ENCODE measurements around the gene DGKB.

Gene DGKB

DNA sequence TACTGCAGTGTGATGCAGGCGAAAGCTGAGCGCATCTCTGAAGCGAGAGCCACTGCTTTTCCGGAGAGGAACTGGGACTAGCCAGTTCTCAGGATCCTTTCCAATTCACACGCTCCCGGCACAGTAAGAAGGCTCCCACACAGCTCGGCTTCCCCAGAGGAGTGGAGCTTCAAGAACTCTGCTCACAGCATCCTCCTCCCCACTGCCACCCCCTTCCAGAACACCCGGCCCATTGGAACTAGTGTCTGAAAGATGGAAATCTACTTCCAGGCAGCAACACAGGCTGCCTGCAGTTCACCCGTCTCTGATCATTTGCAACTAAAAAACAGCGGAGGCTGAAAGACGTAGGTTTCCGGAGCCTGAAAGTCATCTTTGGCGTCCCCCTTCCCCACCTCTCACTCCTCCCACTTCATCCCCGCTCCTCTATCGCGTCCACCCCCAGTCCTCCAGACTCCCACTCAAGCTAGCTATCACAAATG, at the start of gene DGKB:
DGKB (minus strand) TSS at position 163 of the 479 bp plus-strand sequence.
- DNase-seq (ENCODE audit: low read depth), result no peak

DNA sequence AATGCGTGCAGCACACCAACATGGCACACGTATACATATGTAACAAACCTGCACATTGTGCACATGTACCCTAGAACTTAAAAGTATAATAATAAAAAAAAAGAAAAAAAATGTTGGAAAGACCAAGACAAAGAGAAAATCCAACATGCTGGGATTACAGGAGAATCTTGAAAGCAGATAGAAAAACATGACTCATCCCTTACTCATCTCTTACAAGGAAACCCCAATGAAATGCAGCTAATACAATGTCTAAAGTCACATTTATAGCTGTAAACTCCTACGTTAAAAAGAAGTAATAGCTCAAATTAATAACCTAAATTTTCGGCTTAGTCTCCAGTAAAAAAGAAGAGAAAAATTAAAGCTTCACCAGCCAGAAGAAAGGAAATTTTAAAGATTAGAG, 47.5 kb upstream of the DGKB start:
- DNase-seq (ENCODE audit: low read depth), result no peak

DNA sequence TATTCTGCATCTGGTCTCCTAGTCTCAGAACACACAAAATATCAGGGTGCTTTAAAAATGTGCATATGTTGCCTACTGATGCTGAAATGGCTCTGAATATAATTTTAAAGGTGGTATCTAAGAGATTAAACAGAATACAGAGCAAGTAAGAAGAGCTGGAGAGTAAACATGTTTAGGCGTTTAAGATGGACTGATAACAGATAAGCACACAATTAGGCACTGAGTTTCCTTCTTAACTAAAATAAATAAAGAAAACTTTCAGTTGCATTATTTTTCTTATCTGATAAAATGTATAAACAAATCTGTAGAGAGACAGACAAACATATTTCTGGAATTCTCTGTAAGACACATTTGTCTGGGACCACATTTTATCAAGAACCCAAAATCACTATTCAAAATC, 35.6 kb upstream of the DGKB start:
- DNase-seq (ENCODE audit: low read depth), result no peak

DNA sequence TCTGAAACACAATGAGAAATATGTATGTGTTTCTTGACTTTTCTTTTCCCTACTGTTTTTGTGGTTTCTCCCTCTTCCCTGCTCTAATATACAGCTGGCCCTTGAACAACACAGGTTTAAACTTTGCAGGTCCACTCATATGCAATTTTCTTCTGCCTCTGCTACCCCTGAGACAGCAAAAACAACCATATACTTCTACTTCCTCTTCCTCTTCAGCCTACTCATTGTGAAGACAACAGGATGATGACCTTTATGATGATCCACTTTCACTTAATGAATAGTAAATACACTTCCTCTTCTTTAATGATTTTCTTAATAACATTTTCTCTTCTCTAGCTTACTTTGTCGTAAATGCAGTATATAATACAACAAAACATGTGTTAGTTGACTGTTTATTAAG, 35.0 kb upstream of the DGKB start:
- no peak for DNase-seq (ENCODE audit: low read depth)

DNA sequence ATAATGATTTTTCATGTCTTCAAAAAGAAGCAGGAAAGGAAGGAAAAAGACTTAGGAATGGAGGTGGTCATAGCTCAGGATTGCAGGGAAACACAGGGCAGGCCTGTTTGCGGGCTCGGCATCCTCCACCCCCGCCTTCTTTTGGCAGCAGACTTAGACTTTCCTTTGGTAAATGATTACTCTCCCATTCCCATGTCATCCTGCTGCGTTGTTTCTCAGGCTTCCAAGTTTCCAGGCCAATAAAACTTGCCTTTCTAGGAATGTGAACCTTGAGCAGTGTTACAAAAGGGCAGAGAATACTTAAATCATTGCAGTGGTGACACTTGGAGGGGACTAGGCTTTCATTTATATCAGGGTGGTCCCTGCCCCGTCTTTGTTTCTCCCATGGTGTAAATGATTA, 34.0 kb upstream of the DGKB start:
- no peak for DNase-seq (ENCODE audit: low read depth)

DNA sequence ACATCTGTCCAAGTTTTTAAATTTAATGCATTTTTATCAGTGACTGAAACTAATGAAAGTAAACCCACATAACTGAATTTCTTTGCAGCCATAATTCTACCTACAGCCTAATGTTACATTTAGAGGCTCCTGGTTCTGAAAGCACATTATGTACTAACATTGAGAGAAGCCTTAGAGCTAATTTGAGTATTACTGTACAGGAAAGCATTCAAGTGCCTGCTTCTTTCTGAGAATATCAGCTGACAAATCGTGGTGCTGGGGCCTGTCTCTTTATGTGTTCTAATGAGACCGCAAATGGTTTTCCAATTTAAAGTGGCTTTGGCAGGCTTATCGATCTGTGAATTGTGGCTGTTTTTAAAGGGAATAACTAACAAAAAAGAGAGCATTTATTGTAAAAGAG, 32.3 kb upstream of the DGKB start:
- DNase-seq (ENCODE audit: low read depth), result no peak

DNA sequence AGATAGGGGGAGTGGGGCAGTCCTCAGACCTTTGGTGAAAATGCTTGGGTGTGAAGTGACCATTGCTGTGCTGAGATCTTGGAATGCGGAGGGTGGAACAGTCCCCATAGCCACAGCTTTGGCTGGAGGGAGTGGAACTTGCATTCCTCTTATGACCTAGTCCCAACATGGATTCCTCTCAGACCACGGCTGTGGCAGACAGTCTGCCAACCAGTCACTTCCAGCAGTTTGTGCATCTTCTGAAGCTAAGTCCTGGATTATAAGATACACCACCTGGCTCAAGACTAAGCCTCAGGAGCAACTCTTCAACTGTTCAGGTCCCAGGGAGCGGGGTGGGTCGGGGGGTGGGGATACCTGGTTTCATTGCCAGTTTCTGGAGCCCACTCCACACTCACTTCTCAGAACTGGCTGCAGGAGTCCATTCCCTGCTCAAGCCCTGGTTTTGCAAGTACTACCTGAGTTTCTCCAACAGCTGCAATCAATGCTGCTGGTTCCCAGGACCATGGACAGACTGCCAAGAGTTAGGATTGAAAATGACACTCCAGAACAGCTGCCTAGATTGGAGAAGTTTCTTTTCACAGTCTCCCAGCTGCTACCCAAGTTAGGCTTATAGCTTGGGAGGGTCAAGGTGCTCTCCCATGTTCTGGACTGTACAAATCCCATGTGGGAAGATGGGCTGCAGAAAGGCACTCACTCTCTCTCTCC, 29.1 kb upstream of the DGKB start:
- no peak for DNase-seq (ENCODE audit: low read depth)

DNA sequence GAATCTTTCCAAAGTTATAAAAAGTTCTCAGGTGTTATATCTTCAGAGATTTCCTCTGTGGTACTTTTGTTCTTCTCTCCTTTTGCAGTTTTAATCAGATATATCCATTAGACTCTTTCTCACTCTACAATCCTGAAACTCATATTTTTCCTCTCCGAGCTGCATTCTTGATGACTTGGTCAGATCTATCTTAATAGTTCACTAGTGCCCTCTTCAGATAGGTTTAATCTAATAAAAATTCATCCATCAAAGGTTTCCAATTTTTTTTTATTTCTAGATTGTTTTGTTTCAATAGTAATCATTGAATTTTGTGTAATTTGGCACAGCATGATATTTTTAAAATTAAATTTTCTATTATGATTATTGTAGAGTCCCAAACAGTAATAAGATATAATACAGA, 21.8 kb upstream of the DGKB start:
- DNase-seq (ENCODE audit: low read depth), result no peak

DNA sequence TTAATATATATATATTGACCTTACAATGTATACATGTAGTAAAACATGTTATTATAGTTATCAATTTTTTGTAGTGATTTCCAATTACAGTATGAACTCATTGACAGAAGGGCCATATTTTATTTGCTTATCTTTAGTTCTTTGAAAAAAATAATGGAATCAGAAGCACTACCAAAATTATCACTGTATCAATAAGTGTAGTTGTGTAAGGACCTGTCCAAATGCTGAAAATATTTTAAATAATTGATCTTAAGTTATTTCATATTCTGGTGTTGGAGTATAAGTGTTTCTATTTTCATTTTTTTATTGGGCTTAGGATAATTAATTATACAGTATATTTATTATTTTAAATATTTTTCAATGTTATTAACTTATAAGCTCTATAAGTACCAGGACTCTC, 8.5 kb upstream of the DGKB start:
- DNase-seq (ENCODE audit: low read depth), result no peak

DNA sequence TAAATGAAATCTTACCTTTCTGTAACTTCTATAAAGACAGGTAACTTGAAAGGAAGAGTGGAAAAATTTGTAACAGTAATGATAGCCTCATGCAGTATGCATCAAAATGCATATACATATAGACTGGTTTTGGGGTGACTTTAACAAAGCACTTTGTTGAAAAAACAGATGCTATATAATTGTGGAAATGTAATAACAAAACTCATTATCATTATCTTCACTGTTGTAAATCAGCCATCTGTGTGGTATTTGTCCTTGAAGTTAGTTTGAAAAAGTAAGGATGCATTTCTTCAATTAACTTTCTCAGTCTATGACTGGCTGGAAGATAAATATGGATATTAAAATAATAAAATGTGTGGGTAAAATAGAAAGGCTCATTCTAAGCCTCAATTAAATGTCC, 6.1 kb upstream of the DGKB start:
- DNase-seq (ENCODE audit: low read depth), result no peak

DNA sequence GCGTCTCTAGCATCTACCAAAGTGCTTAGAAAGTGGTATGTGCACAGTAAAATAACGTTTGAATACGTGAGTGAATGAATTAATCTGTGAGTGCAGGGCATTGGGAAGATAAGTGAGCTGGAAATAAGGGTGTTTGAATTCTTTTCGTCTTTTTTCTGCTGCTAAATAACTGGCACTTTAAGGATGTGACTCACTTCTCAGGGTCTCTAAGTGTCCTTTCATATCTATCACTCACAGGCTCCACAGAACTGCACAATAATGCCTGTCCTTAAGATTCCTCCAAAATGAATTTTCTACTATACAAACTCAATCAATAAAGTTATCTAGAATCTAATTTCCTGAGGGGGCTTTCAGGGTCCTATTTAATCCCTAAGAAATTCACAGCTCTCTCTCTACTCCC, 3.2 kb upstream of the DGKB start:
- no peak for DNase-seq (ENCODE audit: low read depth)

DNA sequence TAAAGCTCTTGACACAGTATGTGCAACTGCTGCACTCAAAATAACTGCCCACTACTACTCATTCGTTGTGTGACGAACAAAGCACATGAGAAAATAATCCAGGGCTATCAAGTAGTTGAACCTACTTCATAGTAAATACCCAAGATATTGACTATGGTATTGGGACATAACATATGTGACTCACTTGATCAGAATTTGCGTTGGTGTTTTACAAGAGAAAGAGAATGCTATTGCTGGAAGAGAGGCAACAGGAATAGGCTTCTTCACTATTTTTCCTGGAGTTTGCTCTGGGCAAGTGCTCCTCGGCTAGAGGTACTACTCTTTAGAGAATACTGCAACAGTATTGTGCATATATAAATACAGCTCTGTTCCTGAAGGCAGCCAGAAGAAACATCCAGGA, 2.5 kb downstream of the DGKB start:
- no peak for DNase-seq (ENCODE audit: low read depth)

DNA sequence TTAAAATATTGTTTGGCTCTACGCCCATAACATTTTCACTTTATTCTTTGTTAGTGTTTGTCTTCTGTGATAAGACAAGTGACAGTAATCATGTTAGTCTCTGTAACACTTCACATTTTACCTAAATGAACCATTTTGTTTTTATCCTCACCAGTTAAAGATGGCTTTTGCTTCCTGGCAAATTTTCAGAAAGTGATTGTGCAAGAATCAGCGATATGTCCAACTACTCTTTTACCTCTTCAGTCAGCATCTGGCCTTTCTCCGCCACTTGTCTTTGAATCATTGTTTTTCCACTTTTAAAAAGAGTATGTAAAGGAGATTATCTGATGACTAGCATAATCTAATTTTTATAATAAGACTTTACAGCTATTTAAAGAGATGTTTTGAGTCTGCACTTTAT, 3.5 kb downstream of the DGKB start:
- DNase-seq (ENCODE audit: low read depth), result no peak

DNA sequence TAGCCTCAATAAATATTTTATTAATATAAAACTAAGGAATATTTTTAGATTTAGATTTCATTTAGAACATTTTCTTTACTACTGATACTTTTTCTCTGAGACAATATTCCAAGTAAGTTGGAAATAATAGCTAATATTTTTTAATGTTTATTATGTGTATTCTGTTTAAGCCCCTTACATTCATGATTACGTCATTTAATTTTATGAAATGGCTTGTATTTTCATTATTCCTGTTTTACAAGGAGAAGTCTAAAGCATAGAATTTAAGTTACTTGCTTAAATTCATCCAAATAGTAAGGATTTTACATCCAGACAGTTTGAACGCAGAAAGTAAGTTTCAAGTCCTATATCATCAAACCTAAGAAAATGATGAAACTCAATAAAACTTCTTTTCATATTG, 6.1 kb downstream of the DGKB start:
- DNase-seq (ENCODE audit: low read depth), result no peak

DNA sequence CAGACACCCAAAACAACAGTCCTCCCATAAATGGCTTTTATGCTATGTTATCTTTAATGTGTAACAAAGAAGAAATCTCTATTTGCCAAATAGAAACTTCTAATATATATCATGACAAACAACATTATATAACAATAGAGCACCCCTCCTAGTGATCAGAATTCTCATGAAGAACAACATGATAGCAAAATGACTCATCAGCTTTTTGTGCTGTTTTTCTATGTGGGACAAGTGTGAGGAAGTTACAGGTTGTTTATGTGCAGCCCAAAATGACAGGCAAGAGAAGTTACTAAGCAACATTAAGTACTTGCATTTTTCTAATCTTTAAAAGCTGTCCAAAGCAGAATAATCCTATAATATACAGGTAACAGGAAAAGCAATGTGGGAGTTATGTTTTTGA, 7.7 kb downstream of the DGKB start:
- DNase-seq (ENCODE audit: low read depth), result no peak

DNA sequence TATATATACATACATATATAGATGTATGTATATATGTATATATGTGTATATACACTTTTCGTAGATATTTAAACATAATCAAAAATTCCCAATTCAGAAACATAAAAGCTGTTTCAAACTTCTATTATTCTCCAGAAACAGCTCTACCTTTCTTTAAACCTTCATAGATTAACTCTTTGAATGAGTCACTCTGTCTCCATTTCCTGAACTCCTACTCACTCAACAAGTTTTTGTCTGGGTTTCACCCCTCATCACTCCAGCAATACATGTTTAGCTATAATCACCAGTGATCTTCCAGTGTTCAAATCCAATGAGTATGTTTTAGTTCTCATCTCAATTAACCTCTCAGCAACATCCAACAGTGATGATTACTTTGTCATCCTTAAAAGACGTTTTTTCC, 9.6 kb downstream of the DGKB start:
- no peak for DNase-seq (ENCODE audit: low read depth)

DNA sequence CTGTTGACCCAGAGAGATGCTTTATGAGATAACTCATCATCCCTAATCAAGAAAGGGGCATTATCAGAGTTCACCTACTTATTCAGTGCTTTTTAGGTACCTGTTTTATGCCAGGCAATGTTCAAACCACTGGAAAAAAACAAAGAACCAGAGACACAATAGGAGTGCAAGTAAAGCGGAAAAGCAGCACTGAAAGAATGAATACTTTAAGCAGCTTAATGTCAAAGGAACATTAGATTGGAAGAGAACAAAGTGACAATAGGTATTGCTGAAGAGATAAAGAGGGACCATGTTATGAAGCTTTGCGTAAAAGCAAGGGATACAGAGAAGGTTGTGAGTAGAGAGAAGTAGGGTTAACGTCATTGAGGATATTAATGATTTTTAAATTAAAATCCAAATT, 11.3 kb downstream of the DGKB start:
- DNase-seq (ENCODE audit: low read depth), result no peak

DNA sequence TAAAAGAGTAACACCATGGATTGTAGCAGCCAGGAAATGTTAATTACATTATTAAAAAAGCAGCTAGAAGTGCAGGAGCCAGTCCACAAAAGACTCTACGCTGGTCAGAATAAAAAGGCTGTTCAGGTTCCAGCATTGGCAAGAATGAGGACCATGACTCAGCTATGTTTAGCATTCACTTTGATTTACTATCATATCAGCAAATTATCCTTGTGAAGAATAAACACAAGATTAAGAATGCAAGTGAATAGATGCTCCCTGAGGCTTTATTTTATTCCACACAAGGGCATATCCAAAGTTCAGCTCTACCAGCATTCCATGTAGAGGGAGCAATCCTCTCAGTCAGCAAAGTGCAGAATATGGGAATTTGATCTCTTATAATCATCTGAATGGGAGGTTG, 13.6 kb downstream of the DGKB start:
- no peak for DNase-seq (ENCODE audit: low read depth)

DNA sequence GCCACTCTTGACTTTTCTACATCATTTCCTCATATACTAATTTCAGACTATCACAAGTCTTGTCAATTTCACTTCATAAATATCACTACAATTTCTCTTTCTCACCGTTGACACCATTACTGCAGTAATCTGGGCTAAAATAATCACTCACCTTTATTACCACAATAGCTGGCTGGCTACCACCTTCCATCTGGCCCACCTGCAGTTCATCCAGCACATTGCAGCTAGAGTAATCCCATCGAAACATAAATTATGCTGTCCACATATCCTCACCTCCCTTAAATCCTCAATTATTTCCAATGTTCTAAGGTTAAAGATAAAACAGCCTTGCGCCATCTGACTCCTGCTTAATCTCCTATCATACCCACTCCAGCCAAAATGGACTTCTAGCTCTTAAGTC, 16.0 kb downstream of the DGKB start:
- no peak for DNase-seq (ENCODE audit: low read depth)

DNA sequence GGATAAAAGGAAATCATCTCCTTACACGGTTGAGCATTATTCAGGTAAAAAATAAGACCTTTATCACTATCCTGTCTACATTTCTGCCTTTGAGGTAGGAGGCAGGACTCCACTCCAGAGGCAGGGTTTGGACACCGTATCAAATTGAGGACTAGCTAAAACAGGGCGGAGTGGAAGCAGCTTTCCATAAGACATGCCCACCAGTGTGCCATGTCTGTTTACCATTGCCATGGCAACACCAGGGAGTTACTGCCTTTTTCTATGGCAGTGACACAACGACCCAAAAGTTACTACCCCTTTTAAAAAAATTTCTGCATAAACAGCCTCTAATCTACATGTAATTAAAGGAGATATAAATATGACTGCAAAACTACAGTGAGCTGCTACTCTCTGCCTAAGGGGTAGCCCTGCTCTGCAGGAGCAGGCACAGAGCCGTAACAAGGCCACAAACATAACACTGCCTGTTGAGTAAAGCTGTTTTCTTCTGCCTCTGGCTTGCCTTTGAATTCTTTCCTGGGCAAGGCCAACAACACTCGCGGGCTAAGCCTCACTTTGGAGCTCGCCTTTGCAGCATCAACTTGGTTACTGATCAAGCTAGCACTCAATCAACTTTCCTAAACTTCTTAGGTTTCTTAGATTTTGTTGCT, 26.5 kb downstream of the DGKB start:
- DNase-seq (ENCODE audit: low read depth), result no peak

DNA sequence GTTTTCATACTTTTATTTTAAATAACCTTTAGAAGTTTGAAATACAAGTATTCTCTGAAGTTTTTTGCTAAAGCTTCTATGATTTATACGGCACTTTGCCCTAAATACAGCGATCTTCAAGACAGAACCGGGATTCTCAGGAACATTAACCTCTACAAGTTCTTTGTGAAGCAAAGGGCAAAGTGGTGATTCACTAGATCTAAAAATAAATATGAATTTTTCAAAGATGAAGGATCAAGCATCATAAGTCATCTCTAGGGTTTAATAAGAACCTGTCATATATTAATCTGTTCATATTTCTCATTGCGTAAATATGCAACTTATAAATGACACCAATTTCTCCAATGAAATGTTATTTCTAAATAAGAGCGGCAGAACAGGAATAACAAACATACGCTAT, 30.7 kb downstream of the DGKB start:
- no peak for DNase-seq (ENCODE audit: low read depth)

DNA sequence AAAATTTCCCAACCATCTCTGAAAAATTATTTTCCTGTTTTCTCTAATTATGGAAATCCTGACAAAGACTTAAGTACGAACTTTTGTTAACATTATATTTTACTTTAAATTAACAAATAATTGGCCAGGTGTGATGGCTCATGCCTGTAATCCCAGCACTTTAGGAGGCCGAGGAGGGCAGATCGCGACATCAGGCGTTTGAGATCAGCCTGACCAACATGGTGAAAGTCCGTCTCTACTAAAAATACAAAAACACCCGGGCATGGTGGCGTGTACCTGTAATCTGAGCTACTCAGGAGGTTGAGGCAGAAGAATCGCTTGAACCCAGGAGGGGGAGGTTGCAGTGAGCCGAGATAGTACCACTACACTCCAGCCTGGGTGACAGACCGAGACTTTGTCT, 32.2 kb downstream of the DGKB start:
- no peak for DNase-seq (ENCODE audit: low read depth)

DNA sequence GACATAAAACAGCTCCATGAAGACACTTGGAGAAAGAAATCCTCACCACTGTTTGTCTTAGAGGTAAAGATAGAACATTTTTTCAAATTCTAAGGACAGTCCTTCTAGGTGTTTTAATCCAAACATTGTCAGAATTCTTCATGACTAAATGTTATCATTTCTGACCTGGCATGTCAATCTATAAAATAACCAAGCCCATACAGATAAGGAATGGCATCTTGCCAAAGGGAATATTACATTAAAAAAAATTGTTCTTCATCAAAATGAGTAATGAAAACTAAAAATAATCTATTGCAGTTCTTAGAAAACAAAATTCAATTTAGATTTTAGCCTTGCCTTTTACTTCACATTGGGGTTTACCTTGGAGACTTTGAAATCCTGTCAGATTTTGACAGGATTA, 33.6 kb downstream of the DGKB start:
- no peak for DNase-seq (ENCODE audit: low read depth)

DNA sequence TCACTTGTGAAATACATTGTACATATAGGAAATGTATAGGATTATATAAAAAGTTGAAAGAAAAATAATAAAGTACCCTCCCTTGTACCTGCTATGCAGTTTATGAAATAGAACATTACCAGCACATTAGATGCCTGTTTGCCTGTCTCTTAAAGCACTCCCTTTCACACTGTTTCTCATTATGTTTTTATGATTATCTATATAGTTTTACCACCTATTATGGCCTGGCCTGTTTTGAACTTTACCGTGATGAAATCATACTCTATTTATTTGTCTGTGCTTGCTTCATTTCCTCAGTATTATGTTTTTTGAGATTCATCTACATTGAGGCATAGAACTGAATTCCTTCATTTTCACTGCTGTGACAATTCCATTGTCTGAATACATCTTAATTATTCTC, 41.1 kb downstream of the DGKB start:
- DNase-seq (ENCODE audit: low read depth), result no peak
